ENCODE measurements around the gene ACADSB.

Gene ACADSB

GRCh38 chr10:122986335-122986734 lies 22.5 kb upstream of the ACADSB start:
- H3K36me3 ChIP-seq (ENCODE audit: insufficient read depth, low read length), result peaks cover 20% of the 10 kb centered on the region
- H3K9ac ChIP-seq (ENCODE audit: low read depth, low read length), result no peak overlapping the region
- no peak overlapping the region for H3K4me3 ChIP-seq (ENCODE audit: low read length)
- no peak overlapping the region for H3K27ac ChIP-seq (ENCODE audit: low read depth, low read length)
- 92% methylated on average over 6 of the region's 6 CpGs for WGBS
- no peaks in the 10 kb centered on the region for H3K4me1 ChIP-seq (ENCODE audit: insufficient read depth, low read length)
- no peaks in the 10 kb centered on the region for H3K9me3 ChIP-seq (ENCODE audit: insufficient read depth, low read depth, low read length)
- H3K27me3 ChIP-seq (ENCODE audit: insufficient read depth, low read length), result no peaks in the 10 kb centered on the region

- WGBS, result no CpG with 5 or more reads among the region's 2 CpGs
- Histone ChIP-seq H3K4me1 (ENCODE audit: insufficient read depth, low read length) (no peaks in the 10 kb centered on the region), H3K9ac (ENCODE audit: low read depth, low read length) (no peak overlapping the region), H3K9me3 (ENCODE audit: insufficient read depth, low read depth, low read length) (no peaks in the 10 kb centered on the region), H3K4me3 (ENCODE audit: low read length) (no peak overlapping the region), H3K27me3 (ENCODE audit: insufficient read depth, low read length) (no peaks in the 10 kb centered on the region), H3K27ac (ENCODE audit: low read depth, low read length) (no peak overlapping the region), H3K36me3 (ENCODE audit: insufficient read depth, low read length) (peaks cover 40% of the 10 kb centered on the region)
Measured at GRCh38 chr10:122988501-122988900, 20.3 kb upstream of the ACADSB start.

- no peaks in the 10 kb centered on the region for H3K4me1 ChIP-seq (ENCODE audit: insufficient read depth, low read length)
- no peaks in the 10 kb centered on the region for H3K27me3 ChIP-seq (ENCODE audit: insufficient read depth, low read length)
- H3K9me3 ChIP-seq (ENCODE audit: insufficient read depth, low read depth, low read length), result no peaks in the 10 kb centered on the region
- no peak overlapping the region for H3K27ac ChIP-seq (ENCODE audit: low read depth, low read length)
- H3K4me3 ChIP-seq (ENCODE audit: low read length), result no peak overlapping the region
- H3K36me3 ChIP-seq (ENCODE audit: insufficient read depth, low read length), result peaks cover 55% of the 10 kb centered on the region
- no peak overlapping the region for H3K9ac ChIP-seq (ENCODE audit: low read depth, low read length)
- WGBS, result 63% methylated on average over 5 of the region's 5 CpGs
Measured at GRCh38 chr10:122990278-122990677, 18.5 kb upstream of the ACADSB start.

DNA sequence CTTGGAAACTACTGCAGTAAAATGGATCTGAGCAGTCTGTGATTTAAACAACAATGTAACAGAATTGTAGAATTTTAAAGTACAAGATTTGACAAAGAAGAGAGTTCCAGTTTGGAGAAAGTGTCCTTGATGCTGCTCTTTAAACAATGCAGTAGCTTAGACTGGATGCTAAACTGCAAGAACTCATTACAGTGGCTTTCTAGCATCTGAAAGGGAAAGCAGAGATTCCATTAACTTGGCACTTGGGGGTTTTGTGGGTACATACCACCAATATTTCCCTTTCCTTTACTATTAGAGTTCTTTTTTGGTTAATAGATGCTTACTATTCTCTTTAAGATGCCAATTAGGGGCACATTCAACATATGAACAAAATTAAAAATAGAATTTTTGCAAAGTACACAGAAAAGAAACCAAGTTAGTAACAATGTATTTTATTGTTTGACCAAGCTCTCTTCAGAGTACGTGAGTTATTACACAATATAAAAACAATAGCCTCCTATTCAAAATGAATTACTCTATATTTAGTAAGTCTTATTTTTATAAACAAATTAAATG lies 16.7 kb upstream of the ACADSB start:
- Histone ChIP-seq H3K27me3 (ENCODE audit: insufficient read depth, low read length) (no peaks in the 10 kb centered on the region), H3K4me3 (ENCODE audit: low read length) (no peak overlapping the region), H3K4me1 (ENCODE audit: insufficient read depth, low read length) (no peaks in the 10 kb centered on the region), H3K9me3 (ENCODE audit: insufficient read depth, low read depth, low read length) (no peaks in the 10 kb centered on the region), H3K27ac (ENCODE audit: low read depth, low read length) (no peak overlapping the region), H3K9ac (ENCODE audit: low read depth, low read length) (no peak overlapping the region), H3K36me3 (ENCODE audit: insufficient read depth, low read length) (peaks cover 64% of the 10 kb centered on the region)
- WGBS, result no CpG with 5 or more reads among the region's 1 CpG

- 93% methylated on average over 6 of the region's 6 CpGs for WGBS
- no peak overlapping the region for H3K9ac ChIP-seq (ENCODE audit: low read depth, low read length)
- no peaks in the 10 kb centered on the region for H3K9me3 ChIP-seq (ENCODE audit: insufficient read depth, low read depth, low read length)
- H3K27me3 ChIP-seq (ENCODE audit: insufficient read depth, low read length), result no peaks in the 10 kb centered on the region
- peaks cover 62% of the 10 kb centered on the region for H3K36me3 ChIP-seq (ENCODE audit: insufficient read depth, low read length)
- no peak overlapping the region for H3K4me3 ChIP-seq (ENCODE audit: low read length)
- H3K27ac ChIP-seq (ENCODE audit: low read depth, low read length), result no peak overlapping the region
- H3K4me1 ChIP-seq (ENCODE audit: insufficient read depth, low read length), result no peaks in the 10 kb centered on the region
Measured at GRCh38 chr10:122993797-122994336, 14.9 kb upstream of the ACADSB start.

DNA sequence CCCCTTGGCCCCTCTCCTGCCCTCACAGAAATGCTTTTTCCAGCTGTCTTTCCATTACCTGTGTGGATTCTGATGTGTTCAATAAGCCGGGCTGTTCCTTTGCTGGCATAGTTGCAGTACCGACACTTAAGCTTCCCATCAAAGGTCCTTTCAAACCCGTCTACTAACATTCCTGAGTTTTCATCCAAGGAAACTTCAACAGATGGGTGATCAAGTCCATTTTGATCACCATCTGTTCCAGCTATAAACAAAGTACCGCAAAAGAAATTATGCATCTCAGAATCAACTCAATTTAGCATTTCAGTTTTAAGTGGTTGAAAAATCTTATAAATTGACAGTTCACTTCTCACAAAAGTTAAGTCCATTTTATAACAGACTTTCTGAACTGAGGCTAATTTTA lies 12.9 kb upstream of the ACADSB start:
- Histone ChIP-seq H3K36me3 (ENCODE audit: insufficient read depth, low read length) (peaks cover 62% of the 10 kb centered on the region), H3K27me3 (ENCODE audit: insufficient read depth, low read length) (no peaks in the 10 kb centered on the region), H3K9ac (ENCODE audit: low read depth, low read length) (no peak overlapping the region), H3K4me1 (ENCODE audit: insufficient read depth, low read length) (peaks cover 7% of the 10 kb centered on the region; the same call in 1 of the 2 replicates), H3K27ac (ENCODE audit: low read depth, low read length) (no peak overlapping the region), H3K9me3 (ENCODE audit: insufficient read depth, low read depth, low read length) (no peaks in the 10 kb centered on the region), H3K4me3 (ENCODE audit: low read length) (no peak overlapping the region)
- WGBS, result 93% methylated on average over 4 of the region's 4 CpGs

GRCh38 chr10:122997864-122998263 lies 10.9 kb upstream of the ACADSB start:
- Histone ChIP-seq H3K4me1 (ENCODE audit: insufficient read depth, low read length) (peaks cover 7% of the 10 kb centered on the region; the same call in 1 of the 2 replicates), H3K4me3 (ENCODE audit: low read length) (no peak overlapping the region), H3K36me3 (ENCODE audit: insufficient read depth, low read length) (peaks cover 48% of the 10 kb centered on the region), H3K27me3 (ENCODE audit: insufficient read depth, low read length) (no peaks in the 10 kb centered on the region), H3K9ac (ENCODE audit: low read depth, low read length) (no peak overlapping the region), H3K27ac (ENCODE audit: low read depth, low read length) (no peak overlapping the region), H3K9me3 (ENCODE audit: insufficient read depth, low read depth, low read length) (no peaks in the 10 kb centered on the region)
- 98% methylated on average over 3 of the region's 3 CpGs for WGBS

DNA sequence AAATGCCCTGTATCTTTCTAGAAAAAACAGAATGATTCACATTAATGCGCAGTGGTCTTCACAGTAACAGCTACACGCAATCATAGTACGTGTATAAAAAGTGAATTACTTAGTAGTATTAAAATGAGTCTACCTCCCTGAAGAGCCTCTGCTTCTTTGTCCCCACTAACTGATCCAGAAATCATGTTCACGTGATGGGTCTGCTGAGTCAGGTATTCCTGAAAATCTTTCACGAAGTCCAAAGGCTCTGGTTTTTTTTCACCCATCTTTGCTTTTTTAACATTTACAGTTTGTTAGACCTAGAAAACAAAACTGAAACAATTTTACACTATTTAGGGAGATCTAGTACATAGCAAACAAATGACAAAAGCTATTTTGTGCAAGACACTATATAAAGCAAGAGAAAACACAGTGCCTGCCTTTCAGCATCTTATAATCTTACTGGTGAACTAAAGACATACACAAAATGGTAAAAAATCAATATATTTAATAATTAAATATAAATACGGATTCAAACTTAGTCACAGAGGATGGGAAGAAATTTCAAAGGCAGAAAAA lies 10.4 kb upstream of the ACADSB start:
- no peak overlapping the region for H3K4me3 ChIP-seq (ENCODE audit: low read length)
- 97% methylated on average over 5 of the region's 6 CpGs for WGBS
- no peak overlapping the region for H3K27ac ChIP-seq (ENCODE audit: low read depth, low read length)
- H3K4me1 ChIP-seq (ENCODE audit: insufficient read depth, low read length), result peaks cover 7% of the 10 kb centered on the region; the same call in 1 of the 2 replicates
- H3K9me3 ChIP-seq (ENCODE audit: insufficient read depth, low read depth, low read length), result no peaks in the 10 kb centered on the region
- H3K9ac ChIP-seq (ENCODE audit: low read depth, low read length), result no peak overlapping the region
- peaks cover 42% of the 10 kb centered on the region for H3K36me3 ChIP-seq (ENCODE audit: insufficient read depth, low read length)
- no peaks in the 10 kb centered on the region for H3K27me3 ChIP-seq (ENCODE audit: insufficient read depth, low read length)

DNA sequence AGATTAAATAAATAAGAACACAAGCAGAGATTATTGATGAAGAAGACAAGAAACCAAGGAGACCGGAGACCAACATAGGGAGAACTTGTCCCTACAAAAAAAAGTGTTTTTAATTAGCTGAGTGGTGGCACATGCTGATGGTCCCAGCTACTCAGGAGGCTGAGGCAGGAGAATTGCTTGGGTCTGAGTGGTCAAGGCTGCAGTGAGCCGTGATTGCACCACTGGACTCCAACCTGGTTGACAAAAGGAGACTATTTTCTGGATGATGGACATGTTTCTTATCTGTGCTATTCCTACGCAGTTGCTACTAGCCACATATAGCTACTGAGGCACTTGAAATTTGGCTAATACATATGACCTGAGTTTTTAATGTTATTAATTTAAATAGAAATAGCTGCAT lies 9.9 kb upstream of the ACADSB start:
- 94% methylated on average over 3 of the region's 3 CpGs for WGBS
- Histone ChIP-seq H3K27me3 (ENCODE audit: insufficient read depth, low read length) (no peaks in the 10 kb centered on the region), H3K4me3 (ENCODE audit: low read length) (no peak overlapping the region), H3K4me1 (ENCODE audit: insufficient read depth, low read length) (peaks cover 7% of the 10 kb centered on the region; the same call in 1 of the 2 replicates), H3K27ac (ENCODE audit: low read depth, low read length) (no peak overlapping the region), H3K9ac (ENCODE audit: low read depth, low read length) (no peak overlapping the region), H3K36me3 (ENCODE audit: insufficient read depth, low read length) (peaks cover 38% of the 10 kb centered on the region), H3K9me3 (ENCODE audit: insufficient read depth, low read depth, low read length) (no peaks in the 10 kb centered on the region)

DNA sequence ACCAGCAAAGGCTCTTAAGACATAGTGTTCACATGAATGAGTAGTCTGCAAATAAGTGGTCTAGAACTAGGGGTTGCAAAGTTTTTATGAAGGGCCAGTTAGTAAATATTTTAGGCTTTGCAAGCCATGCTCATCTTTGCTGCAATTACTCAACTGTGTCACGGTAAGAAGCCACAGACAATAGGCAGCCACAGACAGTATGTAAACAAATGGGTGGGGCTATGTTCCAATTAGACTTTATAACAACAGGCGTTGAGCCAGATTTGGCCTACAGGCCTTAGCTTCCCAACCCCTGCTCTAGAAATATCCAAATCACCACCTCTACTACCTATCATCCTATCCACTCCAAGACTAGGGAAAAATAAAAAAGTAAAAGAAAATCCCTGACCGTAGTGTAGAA lies 9.5 kb upstream of the ACADSB start:
- Histone ChIP-seq H3K9me3 (ENCODE audit: insufficient read depth, low read depth, low read length) (no peaks in the 10 kb centered on the region), H3K9ac (ENCODE audit: low read depth, low read length) (no peak overlapping the region), H3K4me1 (ENCODE audit: insufficient read depth, low read length) (peaks cover 7% of the 10 kb centered on the region; the same call in 1 of the 2 replicates), H3K27me3 (ENCODE audit: insufficient read depth, low read length) (no peaks in the 10 kb centered on the region), H3K27ac (ENCODE audit: low read depth, low read length) (no peak overlapping the region), H3K36me3 (ENCODE audit: insufficient read depth, low read length) (peaks cover 34% of the 10 kb centered on the region), H3K4me3 (ENCODE audit: low read length) (no peak overlapping the region)
- WGBS, result 86% methylated on average over 3 of the region's 3 CpGs

- 92% methylated on average over 3 of the region's 3 CpGs for WGBS
- Histone ChIP-seq H3K4me1 (ENCODE audit: insufficient read depth, low read length) (peaks cover 7% of the 10 kb centered on the region; the same call in 1 of the 2 replicates), H3K36me3 (ENCODE audit: insufficient read depth, low read length) (peaks cover 26% of the 10 kb centered on the region), H3K4me3 (ENCODE audit: low read length) (no peak overlapping the region), H3K27ac (ENCODE audit: low read depth, low read length) (no peak overlapping the region), H3K9me3 (ENCODE audit: insufficient read depth, low read depth, low read length) (no peaks in the 10 kb centered on the region), H3K9ac (ENCODE audit: low read depth, low read length) (no peak overlapping the region), H3K27me3 (ENCODE audit: insufficient read depth, low read length) (no peaks in the 10 kb centered on the region)
Measured at GRCh38 chr10:123000155-123000554, 8.7 kb upstream of the ACADSB start.

Measured in HUES64 (cell line).